CD4-positive, alpha-beta T cell treated with Interleukin-10 for 1 hour (primary cell): ENCODE data around the gene ST6GALNAC3.
A peak's percentile ranks its signal among the peaks of the same experiment; 100 is the strongest.

Experiments
- DNase-seq: peaks from one replicate; pipeline ENCODE4 v3.0.0-alpha.2; 2020

ST6GALNAC3 gene

DNA sequence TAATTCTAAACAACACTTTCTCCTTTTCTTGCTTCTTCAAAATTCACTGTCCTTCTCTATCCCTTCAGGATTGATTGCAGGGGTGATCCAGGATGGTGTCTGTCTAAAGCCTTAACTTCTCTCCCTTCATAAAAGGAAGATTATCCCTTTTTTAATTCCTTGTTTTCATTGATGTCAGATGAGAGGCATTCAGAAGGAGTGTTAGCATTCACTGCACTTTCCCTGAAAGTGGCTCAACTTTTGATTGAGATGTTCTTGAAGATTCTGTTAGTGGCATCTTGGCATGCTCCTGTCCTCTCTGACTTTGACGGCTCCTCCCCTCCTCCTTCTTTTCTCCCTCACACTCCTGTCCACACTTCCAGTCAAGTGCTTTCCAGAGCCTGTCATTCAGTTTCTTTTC lies 71.6 kb downstream of the ST6GALNAC3 start:
- no peak for DNase-seq

DNA sequence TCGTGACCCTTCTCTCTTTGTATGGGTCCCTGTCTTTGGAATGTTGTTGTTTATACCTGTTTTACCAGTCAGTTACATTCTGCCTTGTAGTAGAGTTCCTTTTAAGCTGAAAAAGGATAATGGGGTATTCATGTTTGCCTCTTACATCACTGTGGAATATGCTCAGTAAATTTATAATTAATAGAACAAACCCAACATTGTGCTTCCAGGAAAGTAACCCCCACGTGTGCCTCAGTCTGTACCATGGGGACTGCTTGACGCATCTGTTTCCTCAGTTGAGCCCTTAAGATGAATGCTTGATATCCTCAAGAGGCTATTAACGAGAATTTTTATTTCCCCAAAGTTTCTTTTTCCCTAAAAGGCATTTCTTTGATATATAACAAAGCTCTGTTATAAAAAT lies 73.4 kb downstream of the ST6GALNAC3 start:
- no peak for DNase-seq

DNA sequence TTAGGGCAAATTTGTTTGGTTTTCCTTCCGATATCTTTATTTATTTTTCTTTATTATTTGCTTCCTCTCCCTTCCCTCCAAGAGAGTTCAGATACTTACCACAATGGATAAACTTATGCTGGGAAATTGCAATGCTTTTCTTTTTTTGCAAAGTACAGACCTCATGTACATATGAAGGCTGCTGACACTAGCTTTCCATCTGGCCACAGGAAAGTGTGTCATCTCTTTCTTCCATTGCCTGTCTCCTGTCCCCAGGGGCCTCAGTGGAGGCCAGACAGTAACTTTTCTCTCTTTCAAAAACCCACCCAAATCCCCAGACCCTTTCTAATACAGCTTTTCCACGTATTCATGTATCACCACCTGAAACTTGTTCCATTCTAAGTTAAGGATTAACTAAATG lies 73.9 kb downstream of the ST6GALNAC3 start:
- DNase-seq, result no peak

GRCh38 chr1:76153841-76154205 lies 79.3 kb downstream of the ST6GALNAC3 start:
- DNase-seq, result no peak

DNA sequence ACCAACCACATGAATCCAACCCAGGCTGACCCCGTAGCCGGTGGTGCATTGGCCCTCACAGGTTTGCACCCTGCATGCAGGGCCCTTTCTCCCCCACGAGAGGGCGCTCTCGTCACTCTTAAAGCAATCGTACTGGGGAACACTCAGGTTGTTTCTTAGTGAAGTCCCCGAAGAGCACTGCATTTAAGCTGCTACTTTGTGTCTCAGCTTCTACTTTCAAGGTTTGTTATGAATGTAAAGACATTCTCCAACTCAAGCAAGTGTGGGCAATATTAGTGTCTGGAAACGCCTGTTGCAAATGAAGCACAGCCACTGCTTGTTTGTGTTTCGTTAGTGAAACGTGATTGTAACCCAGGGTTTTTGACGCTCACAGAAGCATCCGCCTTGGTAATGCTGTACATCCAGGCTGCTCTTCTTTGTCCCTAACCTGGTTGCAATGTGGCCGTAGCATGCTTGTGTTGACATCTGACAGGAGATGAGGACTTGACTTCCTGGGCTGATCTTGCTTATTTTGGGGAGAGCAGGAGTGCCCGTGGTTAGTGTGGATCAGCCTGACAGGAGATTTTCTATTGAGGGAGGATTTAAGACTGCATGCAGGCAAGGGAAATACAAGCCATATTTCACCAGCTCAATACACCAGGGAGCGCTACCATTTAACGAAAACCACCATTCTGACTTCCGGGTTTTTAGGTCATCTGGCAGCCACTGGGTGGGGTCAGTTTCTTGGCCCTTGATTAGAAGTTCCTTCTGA lies 79.8 kb downstream of the ST6GALNAC3 start:
- DNase-seq, result peak; percentile 83

- no peak for DNase-seq
These were observed 82.4 kb downstream of the ST6GALNAC3 start for GRCh38 chr1:76156987-76157386.

- no peak for DNase-seq
These were observed 83.6 kb downstream of the ST6GALNAC3 start for GRCh38 chr1:76158126-76158525.

DNA sequence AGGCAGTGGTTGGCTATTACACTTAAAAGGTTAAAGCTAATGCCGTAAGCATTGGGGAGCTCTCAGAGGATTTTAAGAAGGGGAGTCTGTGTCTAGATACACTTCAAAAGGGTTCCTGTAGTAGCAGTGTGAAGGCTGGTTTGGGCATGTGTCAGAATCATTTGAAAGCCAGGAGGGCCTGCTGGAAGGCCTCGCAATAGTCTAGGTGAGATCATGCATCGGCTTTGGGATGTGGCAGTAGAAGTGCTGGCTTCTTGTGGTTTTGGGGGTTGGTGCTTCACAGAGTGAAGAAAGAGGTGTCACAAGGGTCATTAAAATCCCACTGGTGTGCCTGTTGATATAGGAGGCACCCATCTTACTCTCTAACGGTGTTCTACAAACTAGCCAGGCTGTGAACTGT lies 85.7 kb downstream of the ST6GALNAC3 start:
- no peak for DNase-seq

DNA sequence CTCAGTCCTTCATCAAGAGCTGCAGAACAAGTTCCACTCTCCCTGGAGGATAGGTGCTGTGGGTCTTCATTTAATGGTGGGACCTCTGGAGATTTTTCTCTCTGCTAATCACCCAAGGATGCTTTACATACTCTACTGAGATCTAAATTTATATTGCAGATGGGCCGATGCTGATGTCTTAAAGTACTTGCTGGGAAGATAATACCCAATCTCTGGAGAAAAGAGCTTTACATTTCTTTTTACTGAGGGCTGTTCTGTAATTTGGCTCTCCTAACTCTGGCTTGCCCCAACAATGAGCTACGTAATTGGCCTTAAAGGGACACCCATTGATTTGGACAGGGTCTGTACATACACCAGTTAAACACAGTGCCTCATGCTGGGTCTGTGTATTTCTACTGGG lies 86.9 kb downstream of the ST6GALNAC3 start:
- no peak for DNase-seq

- no peak for DNase-seq
These were observed 87.7 kb downstream of the ST6GALNAC3 start for GRCh38 chr1:76162254-76162653.

GRCh38 chr1:76164165-76164564 lies 89.6 kb downstream of the ST6GALNAC3 start:
- DNase-seq, result no peak

- DNase-seq, result peak; percentile 4
These were observed 95.5 kb downstream of the ST6GALNAC3 start for GRCh38 chr1:76170084-76170483.

DNA sequence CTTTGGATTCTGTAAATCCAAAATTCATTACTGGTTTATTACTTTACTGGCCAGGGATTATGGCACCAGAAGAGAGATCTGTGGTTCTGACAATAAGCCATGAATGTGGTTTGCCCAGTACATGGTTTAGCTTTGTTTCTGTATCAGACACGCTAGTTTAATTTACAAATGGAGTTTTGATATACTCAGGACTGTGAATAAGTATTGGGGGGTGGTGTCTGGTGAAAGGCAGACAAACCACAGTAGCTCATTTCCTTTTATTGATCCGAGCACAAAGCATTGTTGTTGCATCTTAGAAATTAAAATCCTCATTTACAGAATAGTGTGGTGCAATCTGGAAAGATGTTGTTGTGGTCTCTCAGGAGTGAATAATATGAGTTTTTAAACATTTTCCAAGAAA lies 96.0 kb downstream of the ST6GALNAC3 start:
- DNase-seq, result peak; percentile 7

DNA sequence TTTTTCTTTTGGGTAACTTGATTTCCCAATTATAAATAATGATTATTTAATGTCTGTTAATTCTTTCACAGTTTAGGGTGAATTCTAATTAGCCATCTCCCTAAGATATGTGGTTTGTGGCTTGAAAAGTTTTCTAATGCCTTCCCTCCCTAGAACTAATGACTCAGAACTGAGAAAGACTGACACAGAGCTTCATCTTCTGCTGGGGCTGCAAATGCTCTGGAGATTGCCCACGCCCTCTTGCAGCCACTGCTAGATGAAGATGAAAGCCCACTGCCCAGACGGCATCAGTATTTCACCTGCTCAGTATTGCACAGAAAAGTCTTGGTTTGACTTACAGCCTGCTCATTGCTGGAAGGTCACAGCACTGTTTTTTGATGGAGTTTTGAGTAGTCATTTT lies 101.5 kb downstream of the ST6GALNAC3 start:
- no peak for DNase-seq

- DNase-seq, result no peak
These were observed 103.1 kb downstream of the ST6GALNAC3 start for GRCh38 chr1:76177615-76178014.

DNA sequence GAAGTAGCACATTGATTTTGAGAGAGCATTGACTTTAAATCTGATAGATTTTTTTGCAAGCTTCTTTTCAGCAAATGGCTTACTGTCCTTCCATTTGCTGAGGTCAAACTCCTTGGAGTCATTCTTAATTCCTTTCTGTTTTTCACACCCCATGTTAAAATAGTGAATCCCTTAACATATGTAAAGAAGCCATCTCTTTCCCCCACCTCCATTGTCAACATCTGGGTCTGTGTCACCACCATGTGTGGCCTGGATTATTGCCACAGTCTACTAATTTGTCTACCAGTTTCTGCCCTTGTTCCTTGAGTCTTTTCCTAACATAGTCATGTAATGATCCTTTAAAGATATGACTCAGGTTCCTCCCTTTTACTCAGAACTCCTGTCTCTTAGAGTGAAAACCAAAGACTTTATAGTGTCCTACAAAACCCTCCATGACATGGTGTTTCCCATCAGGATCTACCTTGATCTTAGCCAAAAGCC lies 104.7 kb downstream of the ST6GALNAC3 start:
- no peak for DNase-seq

DNA sequence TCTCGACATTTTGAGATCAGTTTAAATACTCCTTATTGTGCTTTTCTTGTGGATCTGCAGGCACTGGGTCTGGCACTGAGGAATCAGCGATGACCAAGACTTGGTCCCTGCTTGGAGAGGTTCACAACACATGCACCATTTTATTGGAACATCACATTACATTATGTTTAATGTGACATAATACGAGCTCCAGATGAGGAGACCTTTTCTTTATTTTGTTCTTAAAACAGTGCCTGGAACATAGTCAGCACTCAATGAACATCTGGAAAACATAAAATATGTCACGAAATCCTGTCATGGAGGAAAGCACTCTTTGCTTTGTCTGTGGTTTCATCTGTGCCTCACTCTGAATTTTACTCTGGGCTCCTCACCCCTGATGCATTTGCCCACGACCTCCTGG lies 110.7 kb downstream of the ST6GALNAC3 start:
- no peak for DNase-seq

DNA sequence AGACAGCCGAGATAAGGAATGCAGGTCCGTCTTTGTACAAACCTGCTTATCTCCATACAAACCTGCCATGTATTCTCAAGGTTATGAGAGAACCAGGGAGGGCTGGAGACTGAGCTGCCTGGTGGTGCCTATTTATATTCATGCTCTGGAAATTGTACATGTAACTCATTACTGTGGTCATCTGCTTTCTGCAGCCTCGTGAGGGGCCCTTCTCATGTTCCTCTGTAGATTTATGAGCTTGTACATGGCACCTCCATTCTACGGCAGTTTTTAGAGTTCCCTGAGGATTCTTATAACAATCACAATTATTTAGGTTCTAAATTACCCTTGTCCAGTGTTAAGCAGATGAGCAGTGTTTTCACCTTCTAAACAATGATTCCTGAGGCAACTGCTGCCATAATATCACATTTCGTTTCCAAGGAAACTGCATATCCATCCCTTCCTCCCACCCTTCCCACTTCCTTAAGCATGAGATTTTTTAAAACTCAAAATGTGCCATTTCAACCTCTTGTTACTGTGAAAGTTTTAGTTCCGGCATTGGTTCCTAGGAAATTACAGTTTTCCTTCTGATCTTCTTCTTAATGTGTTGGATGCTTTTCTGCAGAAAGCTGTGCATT lies 112.1 kb downstream of the ST6GALNAC3 start:
- DNase-seq, result no peak

- no peak for DNase-seq
These were observed 112.9 kb downstream of the ST6GALNAC3 start for GRCh38 chr1:76187436-76187835.

DNA sequence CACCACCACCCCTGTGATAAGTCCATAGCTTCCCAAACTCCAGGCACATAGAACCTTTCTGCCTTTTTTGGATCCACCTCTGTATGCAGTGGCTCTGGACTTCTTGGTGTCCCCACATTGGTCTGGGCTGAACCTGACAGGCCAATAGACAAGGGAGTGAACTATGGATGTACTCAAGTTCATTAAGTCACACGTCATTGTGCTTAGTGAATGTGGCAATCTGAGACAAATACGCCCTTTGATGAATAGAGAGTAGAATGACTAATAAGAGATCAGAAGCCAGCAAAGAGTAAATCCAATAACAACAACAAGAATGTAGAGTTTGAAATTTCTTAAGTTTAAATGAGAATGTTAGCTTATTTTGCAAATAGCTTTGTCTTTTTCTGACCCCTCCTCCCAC lies 114.8 kb downstream of the ST6GALNAC3 start:
- DNase-seq, result no peak

DNA sequence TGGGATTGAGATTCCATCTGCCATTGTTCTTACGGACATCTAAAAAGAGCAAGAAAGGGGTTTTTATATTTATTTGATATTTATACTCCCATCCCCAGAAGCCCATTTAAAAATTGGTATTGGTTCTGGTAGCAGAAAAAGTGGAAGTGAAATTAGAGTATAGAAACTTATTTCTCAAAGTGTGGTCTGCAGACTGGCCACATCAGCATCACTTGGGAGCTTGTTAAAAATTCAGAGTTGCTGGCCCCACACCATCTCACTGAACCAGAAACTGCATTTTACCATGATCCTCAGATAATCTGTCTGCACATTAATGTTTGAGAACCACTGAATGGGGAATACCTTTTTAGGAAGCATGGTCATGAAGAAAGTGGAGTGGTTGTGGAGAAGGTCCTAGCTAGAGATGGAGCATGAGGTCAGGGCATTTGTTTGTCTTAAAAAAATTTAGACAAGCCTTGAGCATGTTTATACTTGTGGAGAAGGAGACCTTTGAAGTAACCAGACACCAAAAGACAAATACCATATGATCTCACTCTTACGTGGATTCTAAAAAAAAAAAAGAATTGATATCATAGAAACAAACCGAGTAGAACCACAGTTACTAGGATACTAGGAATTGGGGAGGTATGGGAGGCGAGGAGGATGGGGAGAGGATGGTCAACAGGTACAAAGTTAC lies 116.3 kb downstream of the ST6GALNAC3 start:
- no peak for DNase-seq

GRCh38 chr1:76191561-76191960 lies 117.0 kb downstream of the ST6GALNAC3 start:
- DNase-seq, result no peak

DNA sequence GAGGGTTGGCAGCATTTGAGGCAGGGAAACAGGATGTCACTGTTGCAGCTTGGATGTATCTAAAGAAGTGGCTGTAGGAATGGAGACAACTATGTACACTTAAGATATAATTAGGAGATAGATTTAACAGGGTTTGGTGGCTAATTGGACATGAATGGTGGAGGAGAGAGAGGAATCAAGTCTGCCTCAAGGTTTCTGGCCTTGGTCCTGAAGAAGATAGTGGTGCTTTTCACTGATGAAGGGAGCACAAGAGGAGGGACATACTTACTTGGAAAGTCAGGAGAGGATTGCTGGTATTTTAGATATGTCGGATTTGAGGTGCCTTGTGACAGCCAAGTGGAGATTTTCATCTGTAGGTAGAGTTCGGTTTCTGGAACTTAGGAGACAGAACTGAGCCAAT lies 123.9 kb downstream of the ST6GALNAC3 start:
- DNase-seq, result no peak

DNA sequence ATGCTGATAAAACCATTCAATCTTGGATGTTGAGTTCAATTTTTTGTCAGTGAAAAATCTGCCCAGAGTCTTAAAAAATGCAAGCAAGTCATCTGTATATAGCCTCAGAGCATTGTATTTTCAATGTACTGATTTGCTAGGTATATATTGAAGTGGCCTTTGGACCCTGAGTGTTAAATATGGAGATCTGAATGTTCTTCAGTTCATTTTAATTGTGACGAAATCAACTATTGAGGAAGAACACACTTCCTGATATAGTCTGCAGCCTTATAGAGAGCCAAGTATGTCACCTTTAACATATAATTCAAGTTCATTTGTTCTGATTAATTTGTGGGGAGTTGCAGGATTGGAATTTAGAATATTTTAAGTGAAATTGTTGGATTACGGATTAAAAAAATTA lies 128.1 kb downstream of the ST6GALNAC3 start:
- DNase-seq, result no peak
